ENCODE results near the gene CST9L. TPM values are rescaled to one million over a fixed set of nuclear protein-coding genes. Genes with fewer than 3 reads are reported as not detected.

CST9L gene
- total RNA-seq, 4 donors from 2014 or later: not detected

GRCh38 chr20:23514848-23515247 lies 53.4 kb downstream of the CST9L start:
- Histone ChIP-seq H3K4me3 (no peak overlapping the region), H3K27me3 (no peaks in the 10 kb centered on the region), H3K4me1 (no peaks in the 10 kb centered on the region), H3K9me3 (no peaks in the 10 kb centered on the region), H3K36me3 (no peaks in the 10 kb centered on the region), H3K27ac (no peak overlapping the region)
- TF ChIP-seq EP300 (IDR thresholded peaks at IDR 0.05; ENCODE audit: low read depth) (no peak), POLR2AphosphoS5 (IDR thresholded peaks at IDR 0.05) (no peak), POLR2A (IDR thresholded peaks at IDR 0.05) (no peak), CTCF (IDR thresholded peaks at IDR 0.05) (no peak)
- WGBS, 2 donors (ENCODE audit: low coverage in 1 of 2): 18 to 38% methylated on average over 1 of the region's 1 CpG
- DNase-seq: no peak
- intact Hi-C loops (cut with DNase I; ENCODE audit: low total_unique reads): no loop called here
- in situ Hi-C loops (cut with MboI; ENCODE audit: low pct_ligation_motif_present in 1 of 4, low pct_unique_long_range_greater_than_20kb in 1 of 4, low sequenced_read_pairs in 3 of 4): no loop called here

Other genes with a start within 250 kb of the CST9L start
- 10 to 100 TPM; 16.5 to 43.4 (median 22.8) TPM for gene NXT1, start 217.7 kb downstream of the CST9L start, total RNA-seq
- gene GZF1, start 206.3 kb downstream of the CST9L start, total RNA-seq: 10 to 100 TPM in 2 of 4 donors, 1 to 10 TPM in 2; 4.9 to 23.3 (median 13.3) TPM
- 10 to 100 TPM in 3 of 4 donors, 1 to 10 TPM in 1; 4.0 to 20.5 (median 12.0) TPM for gene NAPB, start 147.0 kb downstream of the CST9L start, total RNA-seq
- gene CSTL1, start 128.8 kb downstream of the CST9L start, total RNA-seq: not detected
- not detected for gene CST11, start 115.6 kb downstream of the CST9L start, total RNA-seq
- gene CST8, start 77.4 kb downstream of the CST9L start, total RNA-seq: not detected
- gene CST9, start 37.4 kb upstream of the CST9L start, total RNA-seq: not detected
- gene CST3, start 69.5 kb upstream of the CST9L start, total RNA-seq: 1,000 to 10,000 TPM in 2 of 4 donors, 100 to 1,000 TPM in 2; 607 to 1,755 (median 1,289) TPM
- not detected for gene CST4, start 120.6 kb upstream of the CST9L start, total RNA-seq
- not detected for gene CST1, start 182.5 kb upstream of the CST9L start, total RNA-seq